Activated CD8-positive, alpha-beta memory T cell treated with anti-CD3 and anti-CD28 coated beads for 36 hours (primary cell): ENCODE measurements around the gene ING4. TPM values are rescaled to one million over a fixed set of nuclear protein-coding genes. Genes with fewer than 3 reads are reported as not detected.

Experiments used
- CTCF ChIA-PET: fragments of 350-600 bp; sonication (Branson Sonifier 250); formaldehyde crosslinking; loops from one replicate; lab custom pipeline; 2021; ENCODE audit warnings: antibody characterized with exemption; lab: Charles Lee
- POLR2A ChIA-PET: fragments of 350-600 bp; sonication (Branson Sonifier 250); formaldehyde crosslinking; loops from one replicate; lab custom pipeline; 2021; ENCODE audit warnings: antibody characterized with exemption; lab: Charles Lee
- total RNA-seq, 2 experiments: library from RNA; stranded (reverse); gene quantifications; one replicate each; pipeline ENCODE4 v1.2.3, GENCODE V29; 2021

ING4 gene
- 10 to 100 TPM; 10.8 to 13.3 TPM for total RNA-seq

- POLR2A ChIA-PET = interaction anchor here (0.6 to 1.5 kb wide), 4 partner anchors 10 to 55 kb away, joined by 4 to 8 read pairs (median 4); partner anchors contain the start of gene ZNF384
These were observed at the start of gene ING4 for GRCh38 chr12:6662906-6663742. Gene ING4, minus strand, starts transcription at chr12:6663119. Its CDS starts 18 bp downstream, at chr12:6663101.

GRCh38 chr12:6708960-6709394 is 46.1 kb upstream of the ING4 start:
- CTCF ChIA-PET = no interaction called here
- POLR2A ChIA-PET = interaction anchor here (0.5 to 1.3 kb wide), 3 partner anchors 15 to 145 kb away, joined by 3 to 8 read pairs (median 3); partner anchors contain the start of gene COPS7A

More at GRCh38 chr12:6662906-6663742, at the start of gene ING4:
- CTCF ChIA-PET = interaction anchor here (0.6 to 1.6 kb wide), 8 partner anchors 10 to 301 kb away, joined by 3 to 4 read pairs (median 4); partner anchors contain the start of gene COPS7A

- POLR2A ChIA-PET = interaction anchor here (1.3 kb wide), 1 partner anchor 15 kb away, joined by 8 read pairs; the partner anchor contains the start of gene COPS7A
- CTCF ChIA-PET = interaction anchor here (0.6 kb wide), 1 partner anchor 51 kb away, joined by 4 read pairs; no protein-coding TSS in a partner anchor
These were observed 45.4 kb upstream of the ING4 start for GRCh38 chr12:6708351-6708750.

- ChIA-PET CTCF (no interaction called here), POLR2A (no interaction called here)
These were observed 40.7 kb upstream of the ING4 start for GRCh38 chr12:6703631-6704030.

DNA sequence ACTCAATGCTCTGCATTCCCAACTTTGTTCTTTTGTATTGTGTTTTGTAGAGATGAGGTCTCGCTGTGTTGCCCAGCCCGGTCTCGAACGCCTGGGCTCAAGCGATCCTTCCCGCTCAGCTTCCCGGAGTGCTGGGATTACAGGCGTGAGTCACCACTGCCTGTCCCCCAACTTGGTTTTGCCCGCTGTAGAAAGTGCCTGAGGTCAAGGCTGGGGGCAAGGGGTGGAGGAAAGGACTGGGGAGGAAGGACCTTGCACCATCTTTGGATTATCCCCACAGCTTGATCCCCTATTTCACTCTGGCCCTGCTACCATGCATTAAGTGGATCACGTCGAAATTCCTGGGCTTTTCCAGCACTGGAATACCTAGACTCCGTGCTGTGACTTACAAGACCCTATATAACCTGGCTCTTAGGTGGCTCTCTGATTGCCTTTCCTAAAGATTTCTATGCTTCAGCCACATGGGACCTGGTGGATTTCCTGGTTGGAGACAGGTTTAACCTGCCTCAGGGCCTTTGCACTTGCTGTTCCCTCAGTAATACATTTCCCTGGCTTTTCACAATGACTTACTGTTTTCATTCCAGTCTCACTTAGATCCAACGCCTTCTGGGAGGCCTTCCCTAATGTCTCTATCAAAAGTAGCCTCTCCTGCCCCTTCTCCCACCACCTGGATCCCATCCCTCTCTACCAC is 38.3 kb upstream of the ING4 start:
- POLR2A ChIA-PET = interaction anchor here (1.2 kb wide), 1 partner anchor 12 kb away, joined by 3 read pairs; the partner anchor contains the start of gene ZNF384
- CTCF ChIA-PET = no interaction called here

DNA sequence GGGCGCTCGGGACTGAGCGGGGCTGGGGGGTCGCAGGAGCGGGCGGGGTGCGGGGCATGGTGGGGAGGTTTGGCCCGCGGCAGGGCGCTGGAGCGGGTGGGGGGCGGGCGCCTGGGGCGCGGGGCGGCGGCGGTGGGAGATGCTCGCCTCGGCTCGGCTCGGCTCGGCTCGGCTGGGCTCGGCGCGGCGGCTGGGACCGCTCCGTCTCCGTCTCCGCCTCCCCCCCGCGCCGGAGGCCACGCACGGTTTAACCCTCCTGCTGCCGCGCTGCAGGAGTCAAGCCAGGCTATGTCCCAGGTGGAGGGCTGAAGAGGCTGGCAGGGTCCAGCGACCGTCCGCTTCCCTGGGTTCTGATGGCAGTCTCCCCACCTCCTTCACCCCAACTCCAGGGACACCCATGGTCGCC is 37.7 kb upstream of the ING4 start, which contains the start of gene PIANP:
Gene PIANP, minus strand, starts transcription at position 170 of the 406 bp plus-strand sequence. CDS start 2,754 bp downstream, outside the sequence.
- CTCF ChIA-PET = no interaction called here

GRCh38 chr12:6699989-6700645 is 37.2 kb upstream of the ING4 start:
- POLR2A ChIA-PET = interaction anchor here (0.5 to 0.6 kb wide), 2 partner anchors 128 to 354 kb away, joined by 3 read pairs; partner anchors contain the start of gene P3H3
- CTCF ChIA-PET = interaction anchor here (0.6 to 1.0 kb wide), 4 partner anchors 10 to 79 kb away, joined by 3 to 4 read pairs (median 3); no protein-coding TSS in a partner anchor

More for the DNA sequence above, 37.7 kb upstream of the ING4 start, which contains the start of gene PIANP:
- POLR2A ChIA-PET = interaction anchor here (1.2 kb wide), 1 partner anchor 11 kb away, joined by 3 read pairs; the partner anchor contains the start of gene ZNF384

- ChIA-PET POLR2A (interaction anchor here (0.5 to 0.9 kb wide), 3 partner anchors 10 to 353 kb away, joined by 3 to 4 read pairs (median 3); partner anchors contain the start of genes P3H3 and ZNF384), CTCF (interaction anchor here (0.6 to 1.0 kb wide), 4 partner anchors 10 to 78 kb away, joined by 3 to 4 read pairs (median 3); no protein-coding TSS in a partner anchor)
These were observed 36.5 kb upstream of the ING4 start for GRCh38 chr12:6699259-6699988.

GRCh38 chr12:6698352-6699046 is 35.6 kb upstream of the ING4 start:
- ChIA-PET POLR2A (interaction anchor here (0.9 kb wide), 1 partner anchor 9 kb away, joined by 4 read pairs; the partner anchor contains the start of gene ZNF384), CTCF (no interaction called here)

GRCh38 chr12:6697584-6698351 is 34.8 kb upstream of the ING4 start:
- ChIA-PET CTCF (no interaction called here), POLR2A (interaction anchor here (0.6 kb wide), 1 partner anchor 8 kb away, joined by 10 read pairs; no protein-coding TSS in a partner anchor)

GRCh38 chr12:6696690-6697583 is 34.0 kb upstream of the ING4 start:
- ChIA-PET POLR2A (interaction anchor here (0.6 kb wide), 1 partner anchor 9 kb away, joined by 10 read pairs; no protein-coding TSS in a partner anchor), CTCF (no interaction called here)

GRCh38 chr12:6695313-6696045 is 32.6 kb upstream of the ING4 start:
- POLR2A ChIA-PET = no interaction called here
- CTCF ChIA-PET = interaction anchor here (0.7 kb wide), 1 partner anchor 26 kb away, joined by 4 read pairs; no protein-coding TSS in a partner anchor

GRCh38 chr12:6694701-6695100 is 31.8 kb upstream of the ING4 start:
- POLR2A ChIA-PET = no interaction called here
- CTCF ChIA-PET = no interaction called here

GRCh38 chr12:6693832-6694355 is 31.0 kb upstream of the ING4 start:
- POLR2A ChIA-PET = no interaction called here
- CTCF ChIA-PET = interaction anchor here (0.9 kb wide), 1 partner anchor 136 kb away, joined by 3 read pairs; no protein-coding TSS in a partner anchor
